ENCODE data around the gene GRK1.
"Not testable (repeated sequence)": the region's sequence is repeated elsewhere in the genome, so short reads cannot be mapped to it uniquely, and the experiment has no call there.

The GRK1 gene

DNA sequence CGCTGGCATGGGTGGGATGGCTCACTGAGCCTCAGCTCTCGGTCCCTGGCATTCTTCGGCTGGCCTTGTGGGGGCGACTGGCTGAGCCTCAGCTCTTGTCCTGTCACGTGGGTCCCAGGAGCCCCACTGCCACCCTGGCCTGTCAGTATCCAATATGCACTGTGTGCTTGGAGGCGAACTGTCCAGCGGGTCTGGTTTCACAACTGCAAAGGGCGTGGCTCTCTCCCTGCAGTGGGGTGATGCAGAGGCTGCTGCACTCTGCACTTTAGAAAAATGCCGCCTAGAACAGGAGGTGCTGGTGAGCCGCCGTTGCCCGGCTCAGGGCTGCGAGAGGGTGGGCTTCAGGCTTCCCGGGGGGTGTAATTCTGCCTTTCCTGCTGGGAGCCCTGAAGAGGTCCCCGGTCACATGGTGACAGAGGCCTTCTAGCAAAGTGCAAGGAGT is 75.0 kb downstream of the GRK1 start:
- H3K27ac ChIP-seq = no peak overlapping the region
- TF ChIP-seq, protein P1, sequence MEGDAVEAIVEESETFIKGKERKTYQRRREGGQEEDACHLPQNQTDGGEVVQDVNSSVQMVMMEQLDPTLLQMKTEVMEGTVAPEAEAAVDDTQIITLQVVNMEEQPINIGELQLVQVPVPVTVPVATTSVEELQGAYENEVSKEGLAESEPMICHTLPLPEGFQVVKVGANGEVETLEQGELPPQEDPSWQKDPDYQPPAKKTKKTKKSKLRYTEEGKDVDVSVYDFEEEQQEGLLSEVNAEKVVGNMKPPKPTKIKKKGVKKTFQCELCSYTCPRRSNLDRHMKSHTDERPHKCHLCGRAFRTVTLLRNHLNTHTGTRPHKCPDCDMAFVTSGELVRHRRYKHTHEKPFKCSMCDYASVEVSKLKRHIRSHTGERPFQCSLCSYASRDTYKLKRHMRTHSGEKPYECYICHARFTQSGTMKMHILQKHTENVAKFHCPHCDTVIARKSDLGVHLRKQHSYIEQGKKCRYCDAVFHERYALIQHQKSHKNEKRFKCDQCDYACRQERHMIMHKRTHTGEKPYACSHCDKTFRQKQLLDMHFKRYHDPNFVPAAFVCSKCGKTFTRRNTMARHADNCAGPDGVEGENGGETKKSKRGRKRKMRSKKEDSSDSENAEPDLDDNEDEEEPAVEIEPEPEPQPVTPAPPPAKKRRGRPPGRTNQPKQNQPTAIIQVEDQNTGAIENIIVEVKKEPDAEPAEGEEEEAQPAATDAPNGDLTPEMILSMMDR (conservative IDR thresholded peaks at IDR 0.05) = no peak
- TF ChIP-seq ZFX (IDR thresholded peaks at IDR 0.05) = no peak

DNA sequence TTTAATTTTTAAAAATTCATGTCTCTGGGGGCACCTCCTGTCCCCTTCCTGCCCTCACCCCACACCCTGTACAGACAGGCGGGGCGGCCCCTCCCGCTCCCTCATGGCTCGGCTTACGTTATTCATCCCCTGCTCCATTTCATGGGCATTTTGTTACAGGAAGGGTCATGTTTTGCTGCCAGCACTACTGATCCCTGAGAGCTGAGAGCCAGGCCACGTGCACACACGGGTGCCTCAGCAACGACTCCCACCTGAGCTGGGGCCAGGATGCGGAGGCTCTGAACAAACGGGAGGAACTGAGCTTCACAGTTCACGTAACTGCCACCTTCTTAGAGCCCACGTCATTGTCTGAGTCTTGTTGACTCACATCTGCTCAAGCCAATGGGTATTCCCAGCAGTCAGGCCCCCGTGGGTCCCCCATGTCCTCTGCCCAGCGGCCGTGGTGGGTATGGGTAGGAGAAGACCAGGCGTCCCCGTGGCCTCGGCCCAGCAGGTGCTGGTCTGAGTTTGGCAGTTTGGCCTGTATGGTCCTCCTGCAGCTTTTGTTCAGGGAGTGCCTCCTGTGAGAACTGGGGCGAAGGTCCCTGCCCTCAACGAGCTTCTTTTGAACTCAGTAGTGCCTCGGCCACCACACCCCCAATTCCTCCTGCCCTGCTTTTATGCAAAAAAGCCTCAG is 75.6 kb downstream of the GRK1 start:
- H3K27ac ChIP-seq = no peak overlapping the region
- TF ChIP-seq, protein P1 (conservative IDR thresholded peaks at IDR 0.05) = no peak
- no peak for TF ChIP-seq ZFX (IDR thresholded peaks at IDR 0.05)

DNA sequence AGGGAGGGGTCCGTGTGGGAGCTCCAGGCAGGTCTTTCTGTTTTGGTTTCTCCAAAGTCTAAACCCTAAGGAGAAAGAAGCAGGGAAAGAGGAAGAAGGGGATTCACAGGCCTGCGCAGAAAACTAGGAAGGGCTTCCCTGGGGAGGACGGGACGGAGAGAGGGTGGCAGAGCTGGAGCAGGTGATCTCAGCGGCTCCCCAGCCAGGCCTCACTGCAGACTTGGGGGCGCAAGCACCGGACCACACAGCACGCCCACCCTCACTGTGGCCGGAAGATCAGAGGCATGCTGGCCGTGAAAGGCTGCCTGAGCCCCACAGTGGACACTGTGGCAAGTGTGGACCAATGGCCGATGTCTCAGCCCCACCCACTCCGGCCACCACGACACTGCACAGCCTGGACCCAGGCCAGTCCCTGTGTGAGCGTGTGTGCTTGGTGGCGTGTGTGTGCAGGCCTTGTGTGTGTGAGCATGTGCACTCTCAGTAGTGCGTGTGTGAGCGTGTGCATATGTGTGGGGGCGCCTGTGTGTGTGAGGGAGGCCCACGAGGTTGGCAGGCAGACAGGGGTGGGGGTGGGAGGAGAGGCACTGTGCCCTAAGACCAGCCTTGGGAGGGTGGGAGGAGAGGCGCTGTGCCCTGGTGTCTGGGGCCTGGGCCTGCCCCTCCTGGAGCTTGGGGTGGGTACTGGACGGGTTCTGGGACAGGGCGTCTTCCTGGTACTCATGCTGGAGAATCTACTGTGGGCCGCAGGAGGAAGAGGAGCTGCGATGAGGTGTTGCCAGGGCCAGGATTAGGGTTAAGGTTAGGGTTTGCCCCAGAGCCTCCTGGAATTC is 76.6 kb downstream of the GRK1 start:
- H3K27ac ChIP-seq = no peak overlapping the region
- TF ChIP-seq, protein P1 (conservative IDR thresholded peaks at IDR 0.05) = no peak

DNA sequence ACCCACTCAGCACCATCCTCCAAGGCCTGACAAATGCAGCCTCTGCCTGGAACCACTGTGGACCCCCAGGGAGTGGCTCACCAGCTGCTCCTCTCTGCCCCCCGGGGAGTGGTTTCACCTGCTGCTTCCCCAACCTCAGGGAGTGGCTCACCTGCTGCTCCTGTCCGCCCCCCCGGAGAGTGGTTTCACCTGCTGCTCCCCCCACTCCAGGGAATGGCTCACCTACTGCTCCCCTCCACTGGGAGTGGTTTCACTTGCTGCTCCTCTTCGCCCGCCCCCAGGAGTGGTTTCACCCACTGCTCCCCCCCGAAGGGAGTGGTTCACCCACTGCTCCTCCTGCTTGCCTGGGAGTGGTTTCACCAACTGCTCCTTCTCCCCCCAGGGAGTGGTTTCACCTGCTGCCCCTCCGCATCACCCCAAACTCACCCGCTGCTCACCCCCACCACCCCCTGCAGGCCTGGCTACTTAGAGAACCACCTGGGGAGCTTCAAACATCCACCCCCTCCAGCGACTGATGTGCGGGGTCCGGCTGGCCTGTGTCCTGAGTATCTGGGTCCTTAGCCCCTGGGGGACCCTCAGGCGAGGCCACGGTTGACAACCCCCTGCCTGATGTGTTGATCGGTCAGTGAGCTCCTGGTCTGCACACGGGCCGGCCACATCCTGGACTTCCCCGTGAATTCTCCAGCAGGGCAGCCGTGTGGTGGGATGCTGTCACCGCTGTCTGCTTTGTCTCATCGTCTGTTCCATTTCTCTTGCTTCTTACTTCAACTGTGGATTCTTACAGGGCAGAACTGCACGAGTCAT is 77.4 kb downstream of the GRK1 start:
- H3K27ac ChIP-seq = no peak overlapping the region
- TF ChIP-seq ZFX (IDR thresholded peaks at IDR 0.05) = no peak
- TF ChIP-seq, protein P1 (conservative IDR thresholded peaks at IDR 0.05) = no peak

DNA sequence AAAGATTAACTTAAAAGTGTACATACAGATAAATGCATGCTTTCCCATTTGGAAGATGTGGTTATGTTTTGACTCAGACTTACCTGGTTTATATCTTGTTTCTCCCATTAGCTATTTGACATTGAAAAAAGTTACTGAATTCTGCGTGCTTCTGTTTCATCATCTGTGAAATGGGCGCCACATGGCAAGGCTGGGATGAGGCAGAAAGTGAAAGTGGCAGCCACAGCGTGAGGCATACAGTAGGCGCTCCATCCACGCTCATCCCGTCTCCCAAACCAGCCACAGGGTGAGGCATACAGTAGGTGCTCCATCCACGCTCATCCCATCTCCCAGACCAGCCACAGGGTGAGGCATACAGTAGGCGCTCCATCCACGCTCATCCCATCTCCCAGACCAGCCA is 78.0 kb downstream of the GRK1 start:
- TF ChIP-seq, protein P1 (conservative IDR thresholded peaks at IDR 0.05) = no peak
- TF ChIP-seq ZFX (IDR thresholded peaks at IDR 0.05) = no peak
- H3K27ac ChIP-seq = no peak overlapping the region

DNA sequence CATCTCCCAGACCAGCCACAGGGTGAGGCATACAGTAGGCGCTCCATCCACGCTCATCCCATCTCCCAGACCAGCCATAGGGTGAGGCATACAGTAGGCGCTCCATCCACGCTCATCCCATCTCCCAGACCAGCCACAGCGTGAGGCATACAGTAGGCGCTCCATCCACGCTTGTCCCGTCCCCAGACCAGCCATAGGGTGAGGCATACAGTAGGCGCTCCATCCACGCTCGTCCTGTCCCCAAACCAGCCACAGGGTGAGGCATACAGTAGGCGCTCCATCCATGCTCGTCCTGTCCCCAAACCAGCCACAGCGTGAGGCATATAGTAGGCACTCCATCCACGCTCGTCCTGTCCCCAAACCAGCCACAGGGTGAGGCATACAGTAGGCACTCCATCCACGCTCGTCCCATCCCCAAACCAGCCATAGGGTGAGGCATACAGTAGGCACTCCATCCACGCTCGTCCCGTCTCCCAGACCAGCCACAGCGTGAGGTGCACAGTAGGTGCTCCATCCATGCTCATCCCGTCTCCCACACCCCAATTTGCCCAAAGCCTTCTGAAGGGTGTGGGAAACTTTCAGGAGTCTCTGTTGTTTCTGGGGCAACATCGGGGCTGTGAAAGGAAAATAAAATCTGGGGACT is 78.6 kb downstream of the GRK1 start:
- H3K27ac ChIP-seq = not testable (repeated sequence)

DNA sequence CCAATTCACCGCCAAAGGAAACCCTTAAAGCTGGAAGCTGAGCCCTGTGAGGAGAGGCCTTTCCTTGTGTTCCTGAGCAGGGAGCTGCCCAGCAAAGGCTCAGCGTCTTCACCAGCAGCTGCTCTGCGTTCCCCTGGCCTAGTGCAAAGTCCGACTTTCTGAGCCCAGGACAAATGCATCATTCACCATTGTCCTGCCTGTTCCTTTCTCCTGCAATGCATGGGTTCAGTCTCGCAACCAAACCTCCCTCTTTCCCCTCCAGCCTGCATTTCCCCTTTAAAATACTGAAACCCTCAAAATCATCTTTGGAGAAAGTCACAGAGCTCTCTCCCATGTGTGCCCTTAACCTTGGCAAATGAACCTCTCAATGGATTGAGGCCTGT is 79.1 kb downstream of the GRK1 start:
- H3K27ac ChIP-seq = no peak overlapping the region
- TF ChIP-seq, protein P1 (conservative IDR thresholded peaks at IDR 0.05) = no peak
- TF ChIP-seq ZFX (IDR thresholded peaks at IDR 0.05) = no peak

Data from C4-2B (cell line).